ENCODE data around the gene PHF13. TPM values are rescaled to one million over a fixed set of nuclear protein-coding genes. Genes with fewer than 3 reads are reported as not detected.
"Not testable (repeated sequence)": the region's sequence is repeated elsewhere in the genome, so short reads cannot be mapped to it uniquely, and the experiment has no call there.

Gene PHF13
- total RNA-seq, 1 experiment from 2014 or later: 11.5 TPM

DNA sequence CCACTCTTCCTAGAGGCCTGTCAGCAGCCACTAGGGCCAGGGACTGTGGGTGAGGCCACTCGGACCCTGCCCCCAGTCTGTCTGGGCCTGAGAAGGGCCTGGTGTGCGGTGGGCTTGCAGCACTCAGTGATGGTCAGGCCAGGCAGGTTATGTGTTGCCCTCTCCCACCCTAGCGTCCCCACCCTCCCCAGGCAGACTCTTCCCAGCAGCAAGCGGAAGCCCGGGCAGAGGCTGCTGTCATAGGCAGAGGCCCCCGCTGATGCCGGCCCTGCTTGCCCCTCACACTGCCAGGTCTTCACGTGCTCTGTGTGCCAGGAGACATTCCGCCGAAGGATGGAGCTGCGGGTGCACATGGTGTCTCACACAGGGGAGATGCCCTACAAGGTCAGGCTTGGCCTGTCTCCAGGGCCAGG is 27.1 kb upstream of the PHF13 start:
- no peak for DNase-seq (ENCODE audit: low spot score)

- no peak for DNase-seq (ENCODE audit: low spot score)
Observed at GRCh38 chr1:6587261-6588005, 26.1 kb upstream of the PHF13 start.

DNA sequence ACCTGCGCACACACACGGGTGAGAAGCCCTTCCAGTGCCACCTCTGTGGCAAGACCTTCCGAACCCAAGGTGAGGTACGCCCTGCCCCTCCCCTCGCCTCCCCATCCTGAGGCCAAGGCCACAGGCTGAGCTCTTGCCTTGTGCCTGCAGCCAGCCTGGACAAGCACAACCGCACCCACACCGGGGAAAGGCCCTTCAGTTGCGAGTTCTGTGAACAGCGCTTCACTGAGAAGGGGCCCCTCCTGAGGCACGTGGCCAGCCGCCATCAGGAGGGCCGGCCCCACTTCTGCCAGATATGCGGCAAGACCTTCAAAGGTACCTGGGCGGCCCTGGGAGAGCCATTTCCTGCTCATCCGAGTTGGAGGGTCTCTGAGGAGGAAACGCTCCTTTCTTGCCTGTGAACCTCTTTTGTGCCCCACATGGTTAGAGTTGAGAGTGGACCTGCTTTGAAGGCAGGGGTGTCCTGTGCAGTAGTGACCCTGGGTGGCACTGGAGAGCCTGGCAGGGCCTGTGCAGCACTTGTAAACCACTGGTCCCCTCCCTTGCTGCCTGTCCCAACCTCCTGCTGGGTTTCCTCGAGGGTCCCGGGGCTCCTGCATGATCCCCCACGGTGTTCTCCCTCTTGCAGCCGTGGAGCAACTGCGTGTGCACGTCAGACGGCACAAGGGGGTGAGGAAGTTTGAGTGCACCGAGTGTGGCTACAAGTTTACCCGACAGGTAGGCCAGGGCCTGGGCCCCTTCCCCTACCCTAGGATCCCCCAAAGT is 25.2 kb upstream of the PHF13 start:
- no peak for DNase-seq (ENCODE audit: low spot score)

DNA sequence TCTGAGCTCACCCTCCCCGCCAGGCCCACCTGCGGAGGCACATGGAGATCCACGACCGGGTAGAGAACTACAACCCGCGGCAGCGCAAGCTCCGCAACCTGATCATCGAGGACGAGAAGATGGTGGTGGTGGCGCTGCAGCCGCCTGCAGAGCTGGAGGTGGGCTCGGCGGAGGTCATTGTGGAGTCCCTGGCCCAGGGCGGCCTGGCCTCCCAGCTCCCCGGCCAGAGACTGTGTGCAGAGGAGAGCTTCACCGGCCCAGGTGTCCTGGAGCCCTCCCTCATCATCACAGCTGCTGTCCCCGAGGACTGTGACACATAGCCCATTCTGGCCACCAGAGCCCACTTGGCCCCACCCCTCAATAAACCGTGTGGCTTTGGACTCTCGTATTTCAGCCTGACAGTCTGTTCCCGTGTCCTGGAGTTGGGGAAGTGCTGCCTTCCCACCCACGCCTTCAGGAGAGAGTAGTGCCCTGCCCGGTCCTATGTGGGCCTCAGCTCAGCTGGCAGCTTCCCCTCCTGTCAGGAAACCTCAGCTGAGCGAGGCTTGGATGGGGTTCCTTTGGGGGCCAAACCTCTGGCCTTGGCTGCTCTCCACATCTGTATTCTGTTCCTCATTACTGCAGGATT is 24.5 kb upstream of the PHF13 start:
- no peak for DNase-seq (ENCODE audit: low spot score)

- DNase-seq (ENCODE audit: low spot score): no peak
Observed at GRCh38 chr1:6590046-6590445, 23.5 kb upstream of the PHF13 start.

DNA sequence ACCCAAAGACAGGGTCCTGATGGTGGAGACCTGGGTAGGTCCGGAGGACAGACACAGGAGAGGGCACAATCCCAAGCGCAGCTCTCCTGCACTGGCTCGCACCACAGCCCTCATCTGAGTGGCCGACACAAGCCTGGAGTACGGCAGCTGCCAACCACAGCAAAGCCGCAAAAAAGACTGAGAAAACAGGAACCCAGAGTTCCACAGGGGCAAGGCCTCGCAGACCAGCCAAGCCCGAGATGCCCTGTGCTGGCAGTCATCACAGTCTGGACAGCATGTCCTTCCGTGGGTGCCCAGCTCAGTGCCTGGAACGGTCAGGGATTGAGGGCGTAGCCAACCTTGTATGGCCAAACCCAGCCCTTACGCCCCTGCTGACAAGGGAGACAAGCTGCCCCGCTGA is 22.3 kb upstream of the PHF13 start:
- DNase-seq (ENCODE audit: low spot score): no peak

- no peak for DNase-seq (ENCODE audit: low spot score)
Observed at GRCh38 chr1:6591644-6592043, 21.9 kb upstream of the PHF13 start.

DNA sequence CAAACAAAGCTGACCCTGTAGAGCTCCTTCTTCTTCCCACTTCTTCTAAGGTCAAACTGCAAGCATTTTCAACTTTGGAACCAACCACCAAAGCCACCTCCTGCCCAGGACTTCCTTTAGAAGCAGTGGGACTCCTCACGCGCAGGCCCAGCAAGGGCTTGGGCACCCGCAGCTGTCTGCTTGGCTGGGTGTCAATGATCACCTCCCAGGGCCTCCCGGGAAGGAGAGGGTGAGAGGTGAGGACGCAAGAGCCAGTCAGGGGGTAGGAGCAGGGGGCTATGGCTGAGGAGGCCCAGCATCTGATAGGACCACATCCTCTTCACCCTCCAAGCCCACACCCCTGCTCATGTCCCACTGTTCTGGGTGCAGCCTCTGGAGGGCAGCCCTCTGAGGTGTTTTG is 21.1 kb upstream of the PHF13 start:
- no peak for DNase-seq (ENCODE audit: low spot score)

DNA sequence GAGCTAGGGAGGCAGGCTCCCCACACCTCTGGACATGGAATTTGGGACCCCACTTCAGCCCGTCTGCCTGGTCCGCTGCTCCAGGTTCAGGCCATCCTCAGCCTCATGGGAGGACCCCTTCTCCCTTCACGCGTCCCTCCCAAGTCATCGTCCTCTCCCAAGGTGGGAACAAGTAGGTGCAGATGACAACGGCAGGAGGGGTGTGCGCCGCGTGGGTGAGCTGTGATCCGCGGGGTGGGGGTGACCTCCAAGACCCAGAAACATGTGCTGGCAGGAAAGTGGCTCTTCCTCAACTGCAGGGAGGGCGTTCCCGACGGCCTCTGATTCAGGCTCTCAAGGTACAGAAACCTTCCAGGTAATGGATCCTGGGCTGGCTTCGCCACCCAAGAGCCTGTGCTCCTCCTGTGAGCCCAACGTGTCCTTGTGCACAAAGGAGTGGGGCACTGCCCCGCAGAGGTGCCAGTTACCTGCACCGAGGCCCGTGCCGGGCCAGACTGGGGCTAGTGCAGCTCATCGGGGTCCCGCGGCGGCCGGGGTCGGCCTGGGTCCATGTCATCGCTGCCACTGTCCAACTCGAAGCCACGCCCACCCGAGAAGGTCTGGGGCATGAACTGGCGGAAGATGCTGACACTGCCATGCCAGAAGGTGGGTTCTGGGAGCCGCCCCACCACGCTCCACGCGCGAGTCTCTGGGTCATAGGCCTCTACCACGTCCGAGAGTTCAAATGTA is 20.5 kb upstream of the PHF13 start:
- DNase-seq (ENCODE audit: low spot score): no peak

GRCh38 chr1:6593810-6594209 is 19.7 kb upstream of the PHF13 start:
- no peak for DNase-seq (ENCODE audit: low spot score)

GRCh38 chr1:6594977-6595740 is 18.4 kb upstream of the PHF13 start:
- DNase-seq (ENCODE audit: low spot score): no peak

DNA sequence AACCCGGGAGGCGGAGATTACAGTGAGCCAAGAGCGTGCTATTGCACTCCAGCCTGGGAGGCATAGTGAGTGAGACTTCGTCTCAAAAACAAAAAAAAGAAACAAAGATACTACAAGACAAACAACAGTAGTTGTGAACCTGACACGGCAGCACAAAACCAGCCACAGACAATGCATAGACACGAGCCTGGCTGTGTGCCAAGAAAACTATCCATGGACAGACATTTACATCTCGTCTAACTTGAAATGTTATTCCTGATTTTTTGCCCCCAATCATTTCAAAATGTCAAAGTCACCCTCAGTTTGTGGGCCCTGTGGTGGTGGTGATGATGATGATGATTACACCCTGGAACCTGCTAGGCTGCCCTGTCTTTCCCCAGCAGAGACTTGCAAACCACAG is 17.2 kb upstream of the PHF13 start:
- no peak for DNase-seq (ENCODE audit: low spot score)

GRCh38 chr1:6596886-6597776 is 16.4 kb upstream of the PHF13 start:
- no peak for DNase-seq (ENCODE audit: low spot score)

GRCh38 chr1:6597777-6598131 is 15.8 kb upstream of the PHF13 start:
- DNase-seq (ENCODE audit: low spot score): no peak

GRCh38 chr1:6599141-6599975 is 14.2 kb upstream of the PHF13 start:
- DNase-seq (ENCODE audit: low spot score): peak; percentile 28

- not testable (repeated sequence) for DNase-seq (ENCODE audit: low spot score)
Observed at GRCh38 chr1:6599991-6600390, 13.5 kb upstream of the PHF13 start.

DNA sequence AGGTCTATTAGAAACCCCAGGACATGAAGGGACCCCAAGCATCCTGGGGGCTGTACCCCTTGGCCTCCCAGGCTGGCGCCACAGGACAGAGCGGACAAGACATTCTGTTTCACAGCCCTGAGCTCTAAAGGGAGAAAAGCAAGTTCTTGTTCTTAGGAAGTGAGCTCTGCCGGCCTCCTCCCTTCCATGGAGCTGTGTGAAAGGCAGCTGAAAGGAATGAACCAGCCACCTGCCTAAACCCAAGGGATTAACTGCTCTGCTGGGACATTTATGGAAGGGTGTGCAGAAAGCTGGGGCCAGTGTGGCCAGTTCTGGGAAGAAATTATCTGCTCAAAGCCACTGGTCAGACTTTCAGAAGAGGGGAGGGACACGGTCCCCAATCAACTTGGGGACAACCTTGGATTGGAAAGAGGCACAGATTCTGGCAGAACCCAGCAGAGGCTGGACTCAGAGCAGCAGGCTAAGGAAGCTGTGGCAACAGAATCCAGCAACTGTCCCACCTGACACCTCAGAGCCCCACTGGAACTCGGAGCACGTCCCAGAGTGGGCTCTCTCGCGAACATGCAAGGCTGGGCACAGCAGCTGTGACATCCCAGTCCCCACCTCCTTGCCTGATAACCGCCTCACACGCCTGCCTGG is 13.0 kb upstream of the PHF13 start:
- peak; percentile 39 for DNase-seq (ENCODE audit: low spot score)

- DNase-seq (ENCODE audit: low spot score): peak; percentile 75
Observed at GRCh38 chr1:6601049-6601922, 12.2 kb upstream of the PHF13 start.

Measured in HT-29 (cell line).